Endothelial cell of umbilical vein (primary cell): Measurements from ENCODE around the gene IZUMO2. TPM values are rescaled to one million over a fixed set of nuclear protein-coding genes. Genes with fewer than 3 reads are reported as not detected.
A peak's percentile ranks its signal among the peaks of the same experiment; 100 is the strongest.
"Not testable (repeated sequence)": the region's sequence is repeated elsewhere in the genome, so short reads cannot be mapped to it uniquely, and the experiment has no call there.

Experiments used
- BruUV-seq: library from RNA; stranded (reverse); fragments of 400-500 nt; replicated peaks from 2 replicates; lab custom pipeline; 2021; lab: Mats Ljungman, UMichigan
- CTCF ChIA-PET: fragments of 300-600, 350-600 bp; sonication (Branson Sonifier 250); formaldehyde crosslinking; loops from one replicate; lab custom pipeline; 2021; ENCODE audit warnings: antibody characterized with exemption, inconsistent platforms; lab: Charles Lee
- POLR2A ChIA-PET: fragments of 300-600, 350-600 bp; sonication (Branson Sonifier 250); formaldehyde crosslinking; loops from one replicate; lab custom pipeline; 2021; ENCODE audit warnings: antibody characterized with exemption, inconsistent platforms; lab: Charles Lee
- DNase-seq: peaks from one replicate; pipeline ENCODE4 v3.0.0-alpha.2; 2011; ENCODE audit warnings: low read depth, low spot score
- FAIRE-seq: peaks from 2 replicates; lab custom pipeline; 2011; peaks lifted over from hg19 to GRCh38; lab: Jason Lieb, UNC
- H2AFZ ChIP-seq: 2 replicates; pipeline ENCODE4 v1.6.0; 2012; ENCODE audit warnings: low read depth, low read length, control low read depth, inconsistent platforms
- H3K27ac ChIP-seq: 2 replicates; pipeline ENCODE4 v1.5.1; 2011; ENCODE audit warnings: low read depth, mild to moderate bottlenecking, control low read depth, low read length, moderate library complexity; ENCODE audit not compliant: insufficient read depth
- H3K27me3 ChIP-seq, 2 experiments: 2 replicates each; pipeline versions ENCODE4 v1.6.0 to v1.6.1; 2011; ENCODE audit warnings: low read length in 2 of 2, mixed read lengths in 1 of 2; ENCODE audit not compliant: control insufficient read depth in 2 of 2, insufficient read depth in 2 of 2
- H3K36me3 ChIP-seq, 2 experiments: 2 replicates in 1 of 2; 3 replicates in 1 of 2; pipeline ENCODE4 v1.5.1; 2011; ENCODE audit warnings: low read length in 2 of 2, mild to moderate bottlenecking in 1 of 2, moderate library complexity in 1 of 2; ENCODE audit not compliant: control insufficient read depth in 2 of 2, insufficient read depth in 2 of 2; ENCODE audit errors: extremely low read depth in 1 of 2
- H3K4me1 ChIP-seq: 3 replicates; pipeline ENCODE4 v1.5.1; 2011; ENCODE audit warnings: mild to moderate bottlenecking, low read length; ENCODE audit not compliant: control insufficient read depth, insufficient read depth; ENCODE audit errors: extremely low read depth
- H3K4me2 ChIP-seq: 2 replicates; pipeline ENCODE4 v1.6.1; 2011; ENCODE audit warnings: low read length, control low read depth, mixed read lengths; ENCODE audit not compliant: insufficient read depth
- H3K4me3 ChIP-seq, 3 experiments: fragments of 200-600 bp in 1 of 3; sonication (generic), shearing (Covaris generic) in 1 of 3; replicated peaks in 1 of 3; 2 replicates each; pipeline ENCODE4 v1.5.1; 2011 to 2016; ENCODE audit warnings: control low read depth in 3 of 3, low read length in 3 of 3, mild to moderate bottlenecking in 2 of 3, inconsistent platforms in 1 of 3, low read depth in 1 of 3, moderate library complexity in 1 of 3; ENCODE audit not compliant: insufficient read depth in 1 of 3
- H3K79me2 ChIP-seq: 2 replicates; pipeline ENCODE4 v1.6.0; 2012; ENCODE audit warnings: low read length, inconsistent platforms; ENCODE audit not compliant: control insufficient read depth, insufficient read depth
- H3K9ac ChIP-seq: replicated peaks from 2 replicates; pipeline ENCODE3; 2011; ENCODE audit warnings: low read length, control low read depth; ENCODE audit not compliant: insufficient read depth; ENCODE audit errors: extremely low read depth
- H3K9me1 ChIP-seq: replicated peaks from 3 replicates; pipeline ENCODE4 v1.6.0; 2011; ENCODE audit warnings: mild to moderate bottlenecking, low read length; ENCODE audit not compliant: control insufficient read depth, insufficient read depth; ENCODE audit errors: extremely low read depth
- H3K9me3 ChIP-seq: replicated peaks from 2 replicates; pipeline ENCODE4 v1.5.1; 2012; ENCODE audit warnings: low read length, inconsistent platforms; ENCODE audit not compliant: control insufficient read depth, insufficient read depth
- H4K20me1 ChIP-seq: replicated peaks from 2 replicates; pipeline ENCODE3; 2011; ENCODE audit warnings: mild to moderate bottlenecking, low read length; ENCODE audit not compliant: control insufficient read depth, insufficient read depth; ENCODE audit errors: extremely low read depth
- EZH2 ChIP-seq: IDR thresholded peaks from 2 replicates; pipeline ENCODE4 v1.6.1; 2012; ENCODE audit warnings: borderline replicate concordance, low read depth, mild to moderate bottlenecking, moderate library complexity, low read length, inconsistent platforms; ENCODE audit not compliant: severe bottlenecking
- JUN ChIP-seq: IDR thresholded peaks from 2 replicates; pipeline ENCODE4 v1.6.1; 2011; ENCODE audit warnings: borderline replicate concordance, low read depth; ENCODE audit not compliant: insufficient read length, insufficient read depth
- MYC ChIP-seq: IDR thresholded peaks from one replicate; pipeline ENCODE4 v1.6.1; 2011; ENCODE audit warnings: mild to moderate bottlenecking, low read depth, low read length
- dilution Hi-C: fragments of 300-500 bp; cut with MboI; formaldehyde crosslinking; loops from one replicate; pipeline ENCODE4 v1.15.0; 2019; ENCODE audit warnings: low sequenced_read_pairs; ENCODE audit not compliant: extremely low pct_ligation_motif_present
- intact Hi-C: fragments of 100-400 bp; cut with micrococcal nuclease; formaldehyde crosslinking; loops from one replicate; pipeline ENCODE4 v1.10.0; 2022
- polyA plus RNA-seq, 4 experiments: library from polyadenylated mRNA; depleted of rRNA in 3 of 4; stranded (reverse) in 3 of 4; unstranded in 1 of 4; fragments of >200 nt; gene quantifications; 2 replicates each; pipeline versions ENCODE4 v1.2.1 to v1.2.3, GENCODE V29; 2011 to 2012; ENCODE audit warnings: missing spikeins in 1 of 4
- total RNA-seq: library from RNA; stranded (reverse); gene quantifications from 2 replicates; pipeline ENCODE4 v1.2.3, GENCODE V29; 2021
- TF ChIP-seq, protein P1 (sequence below): IDR thresholded peaks from 2 replicates; pipeline ENCODE4 v1.6.1; 2011; ENCODE audit not compliant: insufficient read depth, insufficient read length
- TF ChIP-seq, protein P2 (sequence below), 2 donors: IDR thresholded peaks; 1 replicate in 1 of 2; 2 replicates in 1 of 2; pipeline ENCODE4 v1.5.1; 2011; ENCODE audit warnings: low read length in 2 of 2, mild to moderate bottlenecking in 2 of 2, moderate library complexity in 2 of 2, control low read depth in 1 of 2, inconsistent platforms in 1 of 2, low read depth in 1 of 2; ENCODE audit not compliant: insufficient read depth in 1 of 2; ENCODE audit errors: extremely low read depth in 1 of 2

Gene IZUMO2
- total and polyA plus RNA-seq, 2 donors (not counting 3 experiments of a cell fraction or from before 2014, with no cell fraction given) = not detected

DNA sequence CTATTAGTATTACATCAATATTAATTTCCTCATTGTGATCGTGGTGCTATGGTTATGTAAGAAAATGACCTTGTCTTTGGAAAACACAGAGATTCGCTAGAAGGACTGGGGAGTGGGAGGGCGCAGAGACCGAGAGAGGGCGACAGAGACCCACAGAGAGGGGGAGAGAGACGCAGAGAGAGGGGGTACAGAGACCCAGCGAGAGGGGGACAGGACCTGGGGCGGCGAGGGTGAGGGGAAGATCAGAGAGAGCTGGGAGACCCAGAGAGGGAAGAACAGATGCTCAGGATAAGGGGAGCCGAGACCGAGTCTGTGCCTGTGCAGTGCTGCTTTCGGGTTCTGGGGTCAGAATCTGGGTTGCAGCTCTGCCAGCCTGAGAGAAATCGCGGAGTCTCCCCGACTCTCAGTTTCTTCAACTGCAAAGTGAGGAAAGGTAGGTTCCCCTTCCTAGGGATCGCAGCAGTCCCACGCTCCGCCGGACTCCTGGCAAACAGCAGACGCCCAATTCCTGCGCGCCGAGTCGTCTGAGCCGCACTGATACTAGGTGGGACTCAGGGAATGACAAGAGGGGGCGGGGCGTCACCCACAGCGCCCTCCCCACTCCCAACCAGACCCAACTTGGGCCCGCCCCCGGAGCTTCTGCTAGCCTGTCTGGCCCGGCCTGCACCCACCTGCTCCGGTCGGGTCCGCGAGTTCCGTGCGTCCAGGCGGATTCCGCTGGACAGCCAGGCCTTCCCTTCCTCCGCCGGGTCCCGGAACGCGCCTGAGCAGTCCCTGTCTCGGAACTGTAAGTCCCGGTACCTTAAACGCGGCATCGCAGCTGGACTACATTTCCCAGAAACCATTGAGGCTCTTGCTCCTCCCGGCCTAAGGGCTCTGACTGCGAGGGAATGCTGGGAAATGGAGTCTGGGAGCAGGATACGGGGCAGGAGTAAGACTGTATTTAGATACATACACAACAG lies 15.3 kb downstream of the IZUMO2 start:
- intact Hi-C loops = no loop called here
- dilution Hi-C loops = no loop called here

DNA sequence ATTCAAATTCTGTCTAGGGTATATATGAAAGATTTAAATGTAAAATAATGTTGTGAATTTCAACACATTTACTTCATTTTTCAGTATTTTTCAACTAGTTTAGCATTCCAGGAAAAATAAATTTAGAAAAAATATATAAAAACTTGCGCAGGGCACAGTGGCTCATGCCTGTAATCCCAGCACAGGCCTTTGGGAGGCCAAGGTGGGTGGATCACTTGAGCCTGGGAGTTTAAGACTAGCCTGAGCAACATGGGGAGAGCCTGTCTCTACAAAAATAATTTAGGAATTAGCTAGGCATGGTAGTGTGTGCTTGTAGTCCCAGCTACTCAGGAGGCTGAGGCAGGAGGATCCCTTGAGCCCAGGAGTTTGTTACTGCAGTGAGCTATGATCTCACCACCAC lies 21.2 kb downstream of the IZUMO2 start:
- DNase-seq, BruUV-seq, H3K9ac ChIP-seq, H3K27ac ChIP-seq, H2AFZ ChIP-seq, H3K27me3 ChIP-seq, H3K36me3 ChIP-seq, H3K9me3 ChIP-seq, FAIRE-seq, H3K4me3 ChIP-seq, H3K9me1 ChIP-seq, intact Hi-C loops, POLR2A ChIA-PET, CTCF ChIA-PET, H3K4me1 ChIP-seq, dilution Hi-C loops, H3K79me2 ChIP-seq, H3K4me2 ChIP-seq, H4K20me1 ChIP-seq: not testable (repeated sequence)

More for the DNA sequence above, 15.3 kb downstream of the IZUMO2 start:
- no peaks in the 10 kb centered on the region for H3K27me3 ChIP-seq
- H3K79me2 ChIP-seq = no peaks in the 10 kb centered on the region
- peak overlapping the region; percentile 18 for H3K9ac ChIP-seq
- H3K9me1 ChIP-seq = no peaks in the 10 kb centered on the region
- no peak for TF ChIP-seq EZH2
- TF ChIP-seq, protein P1, sequence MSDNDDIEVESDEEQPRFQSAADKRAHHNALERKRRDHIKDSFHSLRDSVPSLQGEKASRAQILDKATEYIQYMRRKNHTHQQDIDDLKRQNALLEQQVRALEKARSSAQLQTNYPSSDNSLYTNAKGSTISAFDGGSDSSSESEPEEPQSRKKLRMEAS = no peak
- TF ChIP-seq JUN = no peak
- TF ChIP-seq, protein P2, sequence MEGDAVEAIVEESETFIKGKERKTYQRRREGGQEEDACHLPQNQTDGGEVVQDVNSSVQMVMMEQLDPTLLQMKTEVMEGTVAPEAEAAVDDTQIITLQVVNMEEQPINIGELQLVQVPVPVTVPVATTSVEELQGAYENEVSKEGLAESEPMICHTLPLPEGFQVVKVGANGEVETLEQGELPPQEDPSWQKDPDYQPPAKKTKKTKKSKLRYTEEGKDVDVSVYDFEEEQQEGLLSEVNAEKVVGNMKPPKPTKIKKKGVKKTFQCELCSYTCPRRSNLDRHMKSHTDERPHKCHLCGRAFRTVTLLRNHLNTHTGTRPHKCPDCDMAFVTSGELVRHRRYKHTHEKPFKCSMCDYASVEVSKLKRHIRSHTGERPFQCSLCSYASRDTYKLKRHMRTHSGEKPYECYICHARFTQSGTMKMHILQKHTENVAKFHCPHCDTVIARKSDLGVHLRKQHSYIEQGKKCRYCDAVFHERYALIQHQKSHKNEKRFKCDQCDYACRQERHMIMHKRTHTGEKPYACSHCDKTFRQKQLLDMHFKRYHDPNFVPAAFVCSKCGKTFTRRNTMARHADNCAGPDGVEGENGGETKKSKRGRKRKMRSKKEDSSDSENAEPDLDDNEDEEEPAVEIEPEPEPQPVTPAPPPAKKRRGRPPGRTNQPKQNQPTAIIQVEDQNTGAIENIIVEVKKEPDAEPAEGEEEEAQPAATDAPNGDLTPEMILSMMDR (IDR thresholded peaks at IDR 0.05; ENCODE audit: extremely low read depth in 1 of 2, insufficient read depth in 1 of 2, low read depth in 1 of 2, low read length in 2 of 2) = peak; percentile 42 to 52
- TF ChIP-seq MYC = no peak
- peak overlapping the region; percentile 66 for H3K4me2 ChIP-seq
- no peaks in the 10 kb centered on the region for H3K4me1 ChIP-seq
- H3K36me3 ChIP-seq = no peaks in the 10 kb centered on the region
- peak overlapping the region; percentile 3 to 56 (median 50) for H3K4me3 ChIP-seq
- ChIA-PET CTCF (interaction anchor here (0.8 to 3.9 kb wide), 3 partner anchors 12 to 181 kb away, joined by 3 to 28 read pairs (median 7); partner anchors contain the start of gene KCNC3), POLR2A (interaction anchor here (0.6 kb wide), 1 partner anchor 280 kb away, joined by 3 read pairs; no protein-coding TSS in a partner anchor)
- FAIRE-seq (peak; percentile 86), DNase-seq (peak; percentile 92)
- BruUV-seq = no TSS peak
- no peak overlapping the region for H3K27ac ChIP-seq
- H4K20me1 ChIP-seq = no peaks in the 10 kb centered on the region
- no peaks in the 10 kb centered on the region for H3K9me3 ChIP-seq
- H2AFZ ChIP-seq = peak overlapping the region; percentile 73

DNA sequence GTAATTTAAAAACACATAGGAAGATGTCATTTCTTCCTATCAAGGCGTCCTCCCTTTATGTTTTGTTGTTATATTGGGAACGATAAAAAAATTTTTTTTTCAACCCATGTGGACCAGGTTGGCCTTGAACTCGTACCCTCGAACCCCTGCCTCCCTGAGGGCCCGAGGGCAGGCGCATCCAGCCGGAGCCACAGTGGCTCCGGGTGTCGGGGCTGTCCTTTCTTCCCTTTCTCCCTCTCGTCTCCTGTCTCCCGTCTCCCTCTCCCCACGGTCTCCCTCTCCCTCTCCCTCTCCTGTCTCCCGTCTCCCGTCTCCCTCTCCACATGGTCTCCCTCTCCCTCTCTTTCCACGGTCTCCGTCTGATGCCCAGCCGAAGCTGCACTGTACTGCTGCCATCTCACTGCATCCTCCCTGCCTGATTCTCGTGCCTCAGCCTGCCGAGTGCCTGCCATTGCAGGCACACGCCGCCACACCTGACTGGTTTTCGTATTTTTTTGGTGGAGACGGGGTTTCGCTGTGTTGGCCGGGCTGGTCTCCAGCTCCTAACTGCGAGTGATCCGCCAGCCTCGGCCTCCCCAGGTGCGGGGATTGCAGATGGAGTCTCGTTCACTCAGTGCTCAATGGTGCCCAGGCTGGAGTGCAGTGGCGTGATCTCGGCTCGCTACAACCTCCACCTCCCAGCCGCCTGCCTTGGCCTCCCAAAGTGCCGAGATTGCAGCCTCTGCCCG lies 22.8 kb downstream of the IZUMO2 start:
- BruUV-seq, H3K4me3 ChIP-seq, H3K4me2 ChIP-seq, H2AFZ ChIP-seq, DNase-seq, dilution Hi-C loops, H3K27me3 ChIP-seq, FAIRE-seq, H3K4me1 ChIP-seq, intact Hi-C loops, H3K36me3 ChIP-seq, H3K79me2 ChIP-seq, H3K9ac ChIP-seq, POLR2A ChIA-PET, H3K27ac ChIP-seq, H3K9me3 ChIP-seq, H3K9me1 ChIP-seq, H4K20me1 ChIP-seq, CTCF ChIA-PET: not testable (repeated sequence)
